PC-9 (cell line): ENCODE measurements around the gene SLC44A1. TPM values are rescaled to one million over a fixed set of nuclear protein-coding genes. Genes with fewer than 3 reads are reported as not detected.

ENCODE experiments used
- BruUV-seq: library from RNA; stranded (reverse); fragments of 400-500 nt; replicated peaks from 2 replicates; lab custom pipeline; 2021; lab: Mats Ljungman, UMichigan
- CTCF ChIA-PET: fragments of 300-600 bp; sonication (Branson Sonifier 250); formaldehyde crosslinking; loops from one replicate; lab custom pipeline; 2022; ENCODE audit warnings: antibody characterized with exemption; lab: Charles Lee
- POLR2A ChIA-PET: fragments of 300-600 bp; sonication (Branson Sonifier 250); formaldehyde crosslinking; loops from one replicate; lab custom pipeline; 2022; ENCODE audit warnings: antibody characterized with exemption; ENCODE audit not compliant: unreplicated experiment; lab: Charles Lee
- DNase-seq, 2 experiments: peaks; one replicate each; pipeline versions ENCODE4 v3.0.0 to v3.0.0-alpha.2; 2015 to 2022; ENCODE audit warnings: mixed read lengths in 1 of 2
- H2AFZ ChIP-seq: fragments of 200-600 bp; sonication (generic); 2 replicates; pipeline ENCODE4 v1.8.1; 2017; ENCODE audit warnings: antibody characterized with exemption
- H3F3A ChIP-seq: fragments of 200-600 bp; sonication (generic); 2 replicates; pipeline ENCODE4 v1.8.1; 2017; ENCODE audit warnings: antibody characterized with exemption, mild to moderate bottlenecking, low read depth; ENCODE audit not compliant: insufficient read depth
- H3K27ac ChIP-seq: fragments of 200-600 bp; sonication (generic); 2 replicates; pipeline ENCODE4 v1.6.1; 2016; ENCODE audit warnings: mixed run types
- H3K27me3 ChIP-seq: fragments of 200-600 bp; sonication (generic); 2 replicates; pipeline ENCODE4 v1.6.1; 2016; ENCODE audit warnings: low read depth, mixed run types; ENCODE audit not compliant: insufficient read depth
- H3K36me3 ChIP-seq: fragments of 200-600 bp; sonication (generic); 2 replicates; pipeline ENCODE4 v1.6.1; 2016; ENCODE audit warnings: low read depth, mixed run types
- H3K4me1 ChIP-seq: fragments of 200-600 bp; sonication (generic); replicated peaks from 2 replicates; pipeline ENCODE4 v1.6.1; 2016; ENCODE audit warnings: mixed run types; ENCODE audit not compliant: insufficient read depth
- H3K4me2 ChIP-seq: fragments of 200-600 bp; sonication (generic); 2 replicates; pipeline ENCODE4 v1.6.1; 2017; ENCODE audit warnings: mixed run types
- H3K4me3 ChIP-seq: fragments of 200-600 bp; sonication (generic); 2 replicates; pipeline ENCODE4 v1.6.1; 2016; ENCODE audit warnings: mixed run types
- H3K79me2 ChIP-seq: fragments of 200-600 bp; sonication (generic); 2 replicates; pipeline ENCODE4 v1.6.1; 2017; ENCODE audit warnings: low read depth, mixed run types
- H3K9me2 ChIP-seq: fragments of 200-600 bp; sonication (generic); 2 replicates; pipeline ENCODE4 v1.8.1; 2017; ENCODE audit warnings: mild to moderate bottlenecking; ENCODE audit not compliant: insufficient read depth
- H3K9me3 ChIP-seq: fragments of 200-600 bp; sonication (generic); 2 replicates; pipeline ENCODE4 v1.8.1; 2016; ENCODE audit warnings: low read depth; ENCODE audit not compliant: insufficient read depth
- H4K20me1 ChIP-seq: fragments of 200-600 bp; sonication (generic); 2 replicates; pipeline ENCODE4 v1.8.1; 2017; ENCODE audit not compliant: insufficient read depth
- CTCF ChIP-seq: fragments of 200-600 bp; sonication (generic); conservative IDR thresholded peaks from 2 replicates; pipeline ENCODE4 v1.6.1; 2017; ENCODE audit warnings: mixed run types, antibody characterized with exemption, mild to moderate bottlenecking, moderate library complexity
- EZH2 ChIP-seq: fragments of 200-600 bp; sonication (generic); IDR thresholded peaks from 2 replicates; pipeline ENCODE4 v1.8.0; 2017; ENCODE audit warnings: antibody characterized with exemption, low read depth
- intact Hi-C: fragments of 100-400 bp; cut with micrococcal nuclease; formaldehyde crosslinking; loops from one replicate; pipeline ENCODE4 v1.10.0; 2022; ENCODE audit not compliant: unreplicated experiment
- total RNA-seq: library from RNA; stranded (reverse); gene quantifications from 2 replicates; pipeline ENCODE4 v1.2.3, GENCODE V29; 2021

Gene SLC44A1
- total RNA-seq, 1 experiment from 2014 or later, result 95.2 TPM

GRCh38 chr9:105426657-105427056 is 182.2 kb downstream of the SLC44A1 start:
- H3K4me3 ChIP-seq, result no peak overlapping the region
- H3K27ac ChIP-seq, result no peak overlapping the region
- no peaks in the 10 kb centered on the region for H3F3A ChIP-seq
- TF ChIP-seq EZH2 (no peak), CTCF (no peak)
- no peaks in the 10 kb centered on the region for H3K27me3 ChIP-seq
- H3K9me2 ChIP-seq, result no peaks in the 10 kb centered on the region
- intact Hi-C loops, result loop anchor here (2.0 kb wide), 1 partner anchor 292 kb away; no protein-coding TSS in a partner anchor
- H4K20me1 ChIP-seq, result no peaks in the 10 kb centered on the region
- BruUV-seq, result no TSS peak
- ChIA-PET CTCF (no interaction called here), POLR2A (no interaction called here)
- no peaks in the 10 kb centered on the region for H3K79me2 ChIP-seq
- H3K36me3 ChIP-seq, result no peaks in the 10 kb centered on the region
- no peaks in the 10 kb centered on the region for H3K9me3 ChIP-seq
- H2AFZ ChIP-seq, result no peak overlapping the region
- no peaks in the 10 kb centered on the region for H3K4me1 ChIP-seq
- no peak overlapping the region for H3K4me2 ChIP-seq
- DNase-seq, result no peak

GRCh38 chr9:105431424-105432246 is 187.2 kb downstream of the SLC44A1 start:
- ChIA-PET POLR2A (no interaction called here), CTCF (no interaction called here)
- Histone ChIP-seq H3K36me3 (no peaks in the 10 kb centered on the region), H2AFZ (no peak overlapping the region), H3K9me2 (no peaks in the 10 kb centered on the region), H3K4me2 (no peak overlapping the region), H3K27ac (no peak overlapping the region), H3K9me3 (no peaks in the 10 kb centered on the region), H4K20me1 (no peaks in the 10 kb centered on the region), H3K4me3 (no peak overlapping the region), H3K4me1 (no peaks in the 10 kb centered on the region), H3K79me2 (no peaks in the 10 kb centered on the region), H3K27me3 (no peaks in the 10 kb centered on the region), H3F3A (no peaks in the 10 kb centered on the region)
- no TSS peak for BruUV-seq
- intact Hi-C loops, result no loop called here
- no peak for DNase-seq
- TF ChIP-seq CTCF, result no peak
- no peak for TF ChIP-seq EZH2

GRCh38 chr9:105432247-105432842 is 187.9 kb downstream of the SLC44A1 start:
- H3K9me2 ChIP-seq, result no peaks in the 10 kb centered on the region
- no peaks in the 10 kb centered on the region for H3K9me3 ChIP-seq
- intact Hi-C loops, result no loop called here
- no peaks in the 10 kb centered on the region for H3K27me3 ChIP-seq
- H3K79me2 ChIP-seq, result no peaks in the 10 kb centered on the region
- no peak for DNase-seq
- H3K27ac ChIP-seq, result no peak overlapping the region
- no peak overlapping the region for H3K4me2 ChIP-seq
- no peak overlapping the region for H2AFZ ChIP-seq
- H3K4me1 ChIP-seq, result no peaks in the 10 kb centered on the region
- no peak overlapping the region for H3K4me3 ChIP-seq
- H3K36me3 ChIP-seq, result no peaks in the 10 kb centered on the region
- no peaks in the 10 kb centered on the region for H4K20me1 ChIP-seq
- no peaks in the 10 kb centered on the region for H3F3A ChIP-seq
- TF ChIP-seq CTCF (no peak), EZH2 (no peak)
- ChIA-PET POLR2A (no interaction called here), CTCF (no interaction called here)
- BruUV-seq, result no TSS peak
